Mucosa of descending colon (tissue), 3 donors: Measurements from ENCODE around the gene LAMTOR1. TPM values are rescaled to one million over a fixed set of nuclear protein-coding genes. Genes with fewer than 3 reads are reported as not detected.

Experiments
- ATAC-seq: fragments of 200-7000 bp; cut with Tn5 transposase; one replicate; pipeline ENCODE4 v1.9.1; 2020; ENCODE audit warnings: mild to moderate bottlenecking, moderate library complexity
- DNase-seq, 3 donors: peaks; one replicate each; pipeline ENCODE4 v3.0.0-alpha.2; 2020
- H3K36me3 ChIP-seq: fragments of 200-600 bp; one replicate; pipeline ENCODE4 v1.8.0; 2021; ENCODE audit warnings: low read depth, mild to moderate bottlenecking
- H3K4me1 ChIP-seq: fragments of 200-600 bp; one replicate; pipeline ENCODE4 v1.8.0; 2021; ENCODE audit warnings: low read depth, mild to moderate bottlenecking
- H3K4me3 ChIP-seq: fragments of 200-600 bp; one replicate; pipeline ENCODE4 v1.8.0; 2021; ENCODE audit warnings: mild to moderate bottlenecking
- H3K9me3 ChIP-seq: fragments of 200-600 bp; one replicate; pipeline ENCODE4 v1.8.0; 2021; ENCODE audit warnings: mild to moderate bottlenecking
- intact Hi-C, 2 donors: fragments of 100-400 bp; cut with DNase I in 1 of 2; cut with micrococcal nuclease in 1 of 2; formaldehyde crosslinking; loops; one replicate each; pipeline versions ENCODE4 v1.11.0 to v1.11.1; 2022; cut with DNase I, micrococcal nuclease
- total RNA-seq, 3 donors: library from RNA; stranded (reverse); fragmentation: NEBNext Ultra II Directional in 2 of 3; extraction: Animal tissue kit (Norgen Biotek cat#: 25700) in 2 of 3; gene quantifications; one replicate each; pipeline versions ENCODE4 v1.2.1 to v1.2.4, GENCODE V29; 2021 to 2023
- TF ChIP-seq, protein P1 (sequence below): fragments of 200-600 bp; IDR thresholded peaks from one replicate; pipeline ENCODE4 v1.8.0; 2022; ENCODE audit warnings: antibody characterized with exemption, mild to moderate bottlenecking
- donor health status: DM: no; HTN: no; CAD: no; lungs with moderate emphysema.
- donor health status: DM: no; HTN: no; CAD: no.
- donor health status: DM: no; HTN: yes; CAD: no.

The LAMTOR1 gene
- total RNA-seq, 3 donors from 2014 or later: 82.0 to 114 (median 107) TPM

DNA sequence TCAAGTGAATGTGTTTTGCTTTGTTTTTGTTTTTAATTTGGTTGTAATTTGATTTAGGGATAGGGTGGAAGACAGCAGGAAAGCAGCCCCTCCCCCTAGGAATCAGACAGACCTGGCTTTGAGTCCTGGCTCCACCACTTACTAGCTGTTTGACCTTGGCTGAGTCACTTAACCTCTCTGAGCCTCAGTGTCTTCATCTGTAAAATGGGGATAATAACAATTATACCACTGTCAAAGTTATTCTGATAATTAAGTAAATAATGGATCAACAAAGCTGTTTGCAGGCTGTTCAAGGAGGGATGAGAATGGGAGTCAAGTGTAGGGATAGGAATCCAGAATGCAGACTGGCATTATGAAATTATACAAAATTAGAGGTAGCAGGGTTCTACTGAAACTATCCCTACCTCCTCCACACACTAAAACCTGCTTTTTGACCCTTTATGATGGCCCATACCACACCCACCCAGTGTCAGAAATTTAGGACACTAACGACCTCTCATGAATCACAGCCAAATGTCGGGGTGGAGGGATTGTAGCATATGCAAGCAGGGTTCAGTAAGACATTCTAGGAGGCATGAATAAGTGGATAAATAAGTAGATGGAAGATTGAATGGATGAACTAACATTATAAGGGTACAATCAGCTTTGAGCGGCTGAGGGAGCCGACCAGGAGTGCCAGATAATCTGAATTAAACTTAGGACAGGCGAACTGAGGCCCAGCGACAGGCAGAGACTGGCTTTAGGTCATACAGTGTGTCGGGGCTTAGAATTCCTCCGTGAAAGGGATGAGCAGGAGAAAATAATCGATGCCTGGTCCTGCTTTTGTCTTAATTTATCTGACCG is 8.4 kb upstream of the LAMTOR1 start:
- intact Hi-C loops: loop anchor here in 1 of 2 donors (5.0 kb wide), 1 partner anchor 61 kb away; no protein-coding TSS in a partner anchor

GRCh38 chr11:72105888-72106287 is 2.8 kb upstream of the LAMTOR1 start, which contains the start of gene TOMT:
Gene TOMT (plus strand): TSS chr11:72105924. CDS start chr11:72105952, 28 bp downstream.
- no peaks in the 10 kb centered on the region for H3K36me3 ChIP-seq

More for the DNA sequence above, 8.4 kb upstream of the LAMTOR1 start:
- Histone ChIP-seq H3K4me3 (no peak overlapping the region), H3K36me3 (no peaks in the 10 kb centered on the region), H3K4me1 (peaks cover 4% of the 10 kb centered on the region), H3K9me3 (no peaks in the 10 kb centered on the region)
- no peak for ATAC-seq
- DNase-seq: no peak
- TF ChIP-seq, protein P1, sequence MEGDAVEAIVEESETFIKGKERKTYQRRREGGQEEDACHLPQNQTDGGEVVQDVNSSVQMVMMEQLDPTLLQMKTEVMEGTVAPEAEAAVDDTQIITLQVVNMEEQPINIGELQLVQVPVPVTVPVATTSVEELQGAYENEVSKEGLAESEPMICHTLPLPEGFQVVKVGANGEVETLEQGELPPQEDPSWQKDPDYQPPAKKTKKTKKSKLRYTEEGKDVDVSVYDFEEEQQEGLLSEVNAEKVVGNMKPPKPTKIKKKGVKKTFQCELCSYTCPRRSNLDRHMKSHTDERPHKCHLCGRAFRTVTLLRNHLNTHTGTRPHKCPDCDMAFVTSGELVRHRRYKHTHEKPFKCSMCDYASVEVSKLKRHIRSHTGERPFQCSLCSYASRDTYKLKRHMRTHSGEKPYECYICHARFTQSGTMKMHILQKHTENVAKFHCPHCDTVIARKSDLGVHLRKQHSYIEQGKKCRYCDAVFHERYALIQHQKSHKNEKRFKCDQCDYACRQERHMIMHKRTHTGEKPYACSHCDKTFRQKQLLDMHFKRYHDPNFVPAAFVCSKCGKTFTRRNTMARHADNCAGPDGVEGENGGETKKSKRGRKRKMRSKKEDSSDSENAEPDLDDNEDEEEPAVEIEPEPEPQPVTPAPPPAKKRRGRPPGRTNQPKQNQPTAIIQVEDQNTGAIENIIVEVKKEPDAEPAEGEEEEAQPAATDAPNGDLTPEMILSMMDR: no peak

GRCh38 chr11:72103754-72104167 is 664 bp upstream of the LAMTOR1 start:
- intact Hi-C loops: no loop called here

More at GRCh38 chr11:72105888-72106287, 2.8 kb upstream of the LAMTOR1 start, which contains the start of gene TOMT:
- Histone ChIP-seq H3K9me3 (no peaks in the 10 kb centered on the region), H3K4me1 (peaks cover 15% of the 10 kb centered on the region), H3K4me3 (no peak within 1 kb of the TSS)
- TF ChIP-seq, protein P1: no peak
- no peak for ATAC-seq
- intact Hi-C loops: no loop called here
- peak in 1 of 3 donors; percentile 56 for DNase-seq

DNA sequence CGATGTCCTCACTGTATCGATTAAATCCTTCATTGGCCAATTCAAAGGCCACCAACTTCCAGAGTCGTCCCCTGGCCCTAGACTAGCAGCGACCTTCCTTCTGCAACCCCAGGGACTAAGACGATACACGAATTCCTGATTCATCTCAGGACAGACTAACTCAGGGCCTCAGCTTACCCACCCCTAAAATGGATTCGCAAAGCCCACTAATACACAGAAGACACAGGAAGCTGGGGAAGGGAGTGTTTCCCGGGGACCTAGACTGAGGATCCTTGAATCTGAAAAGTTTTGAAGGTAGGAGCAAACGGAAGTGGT is 509 bp downstream of the LAMTOR1 start:
- DNase-seq (no peak), ATAC-seq (no peak)
- TF ChIP-seq, protein P1: no peak
- intact Hi-C loops: no loop called here
- Histone ChIP-seq H3K9me3 (no peaks in the 10 kb centered on the region), H3K36me3 (no peaks in the 10 kb centered on the region), H3K4me3 (peak overlapping the region; percentile 88), H3K4me1 (peaks cover 15% of the 10 kb centered on the region)

More at GRCh38 chr11:72103754-72104167, 664 bp upstream of the LAMTOR1 start:
- ATAC-seq: no peak
- no peak for DNase-seq
- Histone ChIP-seq H3K36me3 (no peaks in the 10 kb centered on the region), H3K4me3 (no peak overlapping the region), H3K4me1 (peaks cover 15% of the 10 kb centered on the region), H3K9me3 (no peaks in the 10 kb centered on the region)
- TF ChIP-seq, protein P1: no peak

DNA sequence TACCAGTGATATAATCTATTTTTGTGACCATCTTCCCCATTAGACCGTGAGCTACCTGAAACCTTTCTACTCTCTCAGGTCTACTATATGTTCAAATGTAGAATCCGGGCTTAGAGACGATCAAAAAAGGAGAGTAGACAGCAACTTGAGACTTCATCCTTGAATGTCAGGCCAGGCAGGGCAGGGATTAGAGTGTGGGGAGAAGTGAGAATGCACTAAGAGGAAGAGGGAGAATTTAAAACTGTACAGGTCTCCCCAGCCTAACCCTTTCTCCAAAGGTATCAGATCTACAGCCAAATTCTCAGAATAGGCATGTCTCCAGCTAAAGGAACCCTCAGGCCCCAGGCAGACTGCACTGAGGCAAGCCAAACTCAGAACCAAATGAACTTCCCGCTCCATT is 935 bp downstream of the LAMTOR1 start:
- H3K4me1 ChIP-seq: peaks cover 15% of the 10 kb centered on the region
- no peaks in the 10 kb centered on the region for H3K9me3 ChIP-seq
- DNase-seq (no peak), ATAC-seq (no peak)
- peak overlapping the region; percentile 88 for H3K4me3 ChIP-seq
- TF ChIP-seq, protein P1: no peak
- H3K36me3 ChIP-seq: no peaks in the 10 kb centered on the region
- intact Hi-C loops: no loop called here
